ENCODE results near the gene ZBTB7A. TPM values are rescaled to one million over a fixed set of nuclear protein-coding genes. Genes with fewer than 3 reads are reported as not detected.

The ZBTB7A gene
- total RNA-seq, 1 donor from 2014 or later, result 26.1 TPM

Other genes with a start within 250 kb of the ZBTB7A start
- not detected for gene ZFR2, start 197.9 kb downstream of the ZBTB7A start, total RNA-seq
- gene ATCAY, start 186.2 kb downstream of the ZBTB7A start, total RNA-seq, result 0.10 TPM
- gene NMRK2, start 133.8 kb downstream of the ZBTB7A start, total RNA-seq, result 97.1 TPM
- gene DAPK3, start 95.8 kb downstream of the ZBTB7A start, total RNA-seq, result 82.4 TPM
- 2,930 TPM for gene EEF2, start 81.4 kb downstream of the ZBTB7A start, total RNA-seq
- 14.7 TPM for gene PIAS4, start 59.2 kb downstream of the ZBTB7A start, total RNA-seq
- 96.0 TPM for gene MAP2K2, start 57.2 kb upstream of the ZBTB7A start, total RNA-seq
- gene CREB3L3, start 86.7 kb upstream of the ZBTB7A start, total RNA-seq, result not detected
- gene SIRT6, start 115.7 kb upstream of the ZBTB7A start, total RNA-seq, result 5.6 TPM
- gene ANKRD24, start 115.8 kb upstream of the ZBTB7A start, total RNA-seq, result 0.82 TPM
- not detected for gene EBI3, start 162.6 kb upstream of the ZBTB7A start, total RNA-seq
- 14.0 TPM for gene YJU2, start 180.2 kb upstream of the ZBTB7A start, total RNA-seq
- 18.1 TPM for gene SHD, start 212.4 kb upstream of the ZBTB7A start, total RNA-seq
- gene TMIGD2, start 235.5 kb upstream of the ZBTB7A start, total RNA-seq, result not detected
- gene FSD1, start 237.7 kb upstream of the ZBTB7A start, total RNA-seq, result 1.1 TPM